Stimulated activated CD4-positive, alpha-beta T cell treated with anti-CD3 and anti-CD28 coated beads, TNF-alpha, amount 100 ng/mL, for 48 hours (primary cell): Measurements from ENCODE around the gene CCDC27.

ENCODE experiments used
- DNase-seq, 3 donors: peaks; one replicate each; pipeline ENCODE4 v3.0.0-alpha.2; 2020; ENCODE audit warnings: low read depth in 3 of 3

Gene CCDC27

GRCh38 chr1:3752400-3752945, at the start of gene CCDC27:
CCDC27 (plus strand) TSS chr1:3752450; CDS start chr1:3752482, 32 bp downstream.
- DNase-seq: no peak

- DNase-seq: no peak
These were observed 49.7 kb upstream of the CCDC27 start for GRCh38 chr1:3702528-3702927.

- no peak for DNase-seq
These were observed 49.1 kb upstream of the CCDC27 start for GRCh38 chr1:3702990-3703728.

GRCh38 chr1:3703786-3704371, 48.4 kb upstream of the CCDC27 start:
- DNase-seq: no peak

GRCh38 chr1:3705341-3705950, 46.8 kb upstream of the CCDC27 start:
- no peak for DNase-seq

- no peak for DNase-seq
These were observed 45.5 kb upstream of the CCDC27 start for GRCh38 chr1:3706651-3707297.

GRCh38 chr1:3707298-3707938, 44.8 kb upstream of the CCDC27 start:
- DNase-seq: no peak

- no peak for DNase-seq
These were observed 44.3 kb upstream of the CCDC27 start for GRCh38 chr1:3707939-3708328.

- DNase-seq: no peak
These were observed 43.5 kb upstream of the CCDC27 start for GRCh38 chr1:3708791-3709190.

GRCh38 chr1:3710251-3710650, 42.0 kb upstream of the CCDC27 start:
- no peak for DNase-seq

- no peak for DNase-seq
These were observed 40.9 kb upstream of the CCDC27 start for GRCh38 chr1:3711381-3711779.

- no peak for DNase-seq
These were observed 40.3 kb upstream of the CCDC27 start for GRCh38 chr1:3711780-3712451.

- DNase-seq: no peak
These were observed 39.4 kb upstream of the CCDC27 start for GRCh38 chr1:3712573-3713535.

- DNase-seq: no peak
These were observed 38.4 kb upstream of the CCDC27 start for GRCh38 chr1:3713840-3714239.

GRCh38 chr1:3714284-3714741, 37.9 kb upstream of the CCDC27 start:
- no peak for DNase-seq

GRCh38 chr1:3714814-3715213, 37.4 kb upstream of the CCDC27 start:
- no peak for DNase-seq

GRCh38 chr1:3716351-3716750, 35.9 kb upstream of the CCDC27 start:
- DNase-seq: no peak

- no peak for DNase-seq
These were observed 35.1 kb upstream of the CCDC27 start for GRCh38 chr1:3717041-3717714.
